ENCODE measurements around the gene PBX3. TPM values are rescaled to one million over a fixed set of nuclear protein-coding genes. Genes with fewer than 3 reads are reported as not detected.

The PBX3 gene
- polyA plus RNA-seq, 1 donor (not counting 4 experiments of a cell fraction or from before 2014, with no cell fraction given), result 26.3 TPM

- Histone ChIP-seq H3K9me1 (ENCODE audit: control insufficient read depth, extremely low read depth, insufficient read depth, low read length) (no peaks in the 10 kb centered on the region), H3K27ac (ENCODE audit: control insufficient read depth, insufficient read depth, low read length) (no peak overlapping the region), H3K9me3 (ENCODE audit: control insufficient read depth, low read depth, low read length) (no peaks in the 10 kb centered on the region), H2AFZ (ENCODE audit: control insufficient read depth, low read length) (no peak overlapping the region), H3K4me1 (ENCODE audit: control insufficient read depth, extremely low read depth, insufficient read depth, low read length) (no peaks in the 10 kb centered on the region), H3K27me3 (ENCODE audit: control insufficient read depth, extremely low read depth, insufficient read depth, low read length) (peaks cover 2% of the 10 kb centered on the region), H3K4me3 (ENCODE audit: control insufficient read depth in 2 of 3, extremely low read depth in 1 of 3, insufficient read depth in 2 of 3, low read depth in 1 of 3, low read length in 3 of 3) (no peak overlapping the region), H3K4me2 (ENCODE audit: control insufficient read depth, extremely low read depth, insufficient read depth, low read depth, low read length) (no peak overlapping the region), H3K9ac (ENCODE audit: control insufficient read depth, extremely low read depth, insufficient read depth, low read length) (no peak overlapping the region), H3K36me3 (ENCODE audit: control insufficient read depth in 2 of 2, extremely low read depth in 1 of 2, insufficient read depth in 2 of 2, low read length in 2 of 2) (no peaks in the 10 kb centered on the region), H3K79me2 (ENCODE audit: control insufficient read depth, insufficient read depth, low read length) (no peaks in the 10 kb centered on the region), H4K20me1 (ENCODE audit: control insufficient read depth, extremely low read depth, insufficient read depth, low read length) (no peaks in the 10 kb centered on the region)
- no peak for DNase-seq (ENCODE audit: low read depth, low spot score)
- dilution Hi-C loops (cut with MboI; ENCODE audit: extremely low pct_ligation_motif_present, low sequenced_read_pairs), result no loop called here
- no peak for TF ChIP-seq EZH2 (IDR thresholded peaks at IDR 0.05; ENCODE audit: low read length)
- no peak for FAIRE-seq
Observed at GRCh38 chr9:125995706-125996105, 248.5 kb downstream of the PBX3 start.

GRCh38 chr9:125996791-125997190 lies 249.6 kb downstream of the PBX3 start:
- dilution Hi-C loops (cut with MboI; ENCODE audit: extremely low pct_ligation_motif_present, low sequenced_read_pairs), result no loop called here

More at GRCh38 chr9:125996791-125997190, 249.6 kb downstream of the PBX3 start:
- H3K27ac ChIP-seq (ENCODE audit: control insufficient read depth, insufficient read depth, low read length), result no peak overlapping the region
- no peak overlapping the region for H2AFZ ChIP-seq (ENCODE audit: control insufficient read depth, low read length)
- no peaks in the 10 kb centered on the region for H3K9me3 ChIP-seq (ENCODE audit: control insufficient read depth, low read depth, low read length)
- DNase-seq (ENCODE audit: low read depth, low spot score) (no peak), FAIRE-seq (no peak)
- H3K27me3 ChIP-seq (ENCODE audit: control insufficient read depth, extremely low read depth, insufficient read depth, low read length), result peaks cover 2% of the 10 kb centered on the region
- no peaks in the 10 kb centered on the region for H4K20me1 ChIP-seq (ENCODE audit: control insufficient read depth, extremely low read depth, insufficient read depth, low read length)
- H3K9me1 ChIP-seq (ENCODE audit: control insufficient read depth, extremely low read depth, insufficient read depth, low read length), result no peaks in the 10 kb centered on the region
- TF ChIP-seq, protein P1, sequence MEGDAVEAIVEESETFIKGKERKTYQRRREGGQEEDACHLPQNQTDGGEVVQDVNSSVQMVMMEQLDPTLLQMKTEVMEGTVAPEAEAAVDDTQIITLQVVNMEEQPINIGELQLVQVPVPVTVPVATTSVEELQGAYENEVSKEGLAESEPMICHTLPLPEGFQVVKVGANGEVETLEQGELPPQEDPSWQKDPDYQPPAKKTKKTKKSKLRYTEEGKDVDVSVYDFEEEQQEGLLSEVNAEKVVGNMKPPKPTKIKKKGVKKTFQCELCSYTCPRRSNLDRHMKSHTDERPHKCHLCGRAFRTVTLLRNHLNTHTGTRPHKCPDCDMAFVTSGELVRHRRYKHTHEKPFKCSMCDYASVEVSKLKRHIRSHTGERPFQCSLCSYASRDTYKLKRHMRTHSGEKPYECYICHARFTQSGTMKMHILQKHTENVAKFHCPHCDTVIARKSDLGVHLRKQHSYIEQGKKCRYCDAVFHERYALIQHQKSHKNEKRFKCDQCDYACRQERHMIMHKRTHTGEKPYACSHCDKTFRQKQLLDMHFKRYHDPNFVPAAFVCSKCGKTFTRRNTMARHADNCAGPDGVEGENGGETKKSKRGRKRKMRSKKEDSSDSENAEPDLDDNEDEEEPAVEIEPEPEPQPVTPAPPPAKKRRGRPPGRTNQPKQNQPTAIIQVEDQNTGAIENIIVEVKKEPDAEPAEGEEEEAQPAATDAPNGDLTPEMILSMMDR (optimal IDR thresholded peaks at IDR 0.05 in 1 of 3, IDR thresholded peaks at IDR 0.05 in 1 of 3, conservative IDR thresholded peaks at IDR 0.05 in 1 of 3; ENCODE audit: extremely low read depth in 1 of 3, insufficient read depth in 2 of 3, low read length in 3 of 3), result no peak
- no peak for TF ChIP-seq EZH2 (IDR thresholded peaks at IDR 0.05; ENCODE audit: low read length)
- H3K4me2 ChIP-seq (ENCODE audit: control insufficient read depth, extremely low read depth, insufficient read depth, low read depth, low read length), result no peak overlapping the region
- H3K79me2 ChIP-seq (ENCODE audit: control insufficient read depth, insufficient read depth, low read length), result no peaks in the 10 kb centered on the region
- H3K4me3 ChIP-seq (ENCODE audit: control insufficient read depth in 2 of 3, extremely low read depth in 1 of 3, insufficient read depth in 2 of 3, low read depth in 1 of 3, low read length in 3 of 3), result no peak overlapping the region
- no peak overlapping the region for H3K9ac ChIP-seq (ENCODE audit: control insufficient read depth, extremely low read depth, insufficient read depth, low read length)
- H3K36me3 ChIP-seq (ENCODE audit: control insufficient read depth in 2 of 2, extremely low read depth in 1 of 2, insufficient read depth in 2 of 2, low read length in 2 of 2), result no peaks in the 10 kb centered on the region
- no peaks in the 10 kb centered on the region for H3K4me1 ChIP-seq (ENCODE audit: control insufficient read depth, extremely low read depth, insufficient read depth, low read length)
